HepG2 (cell line): Measurements from ENCODE around the gene NKX1-1.

Source experiments
- BRCA1 ChIP-seq: sonication (generic); formaldehyde crosslinking; IDR thresholded peaks from 2 replicates; pipeline ENCODE4 v1.4.0; 2020; ENCODE audit warnings: missing genetic modification reagents
- BRD4 ChIP-seq: sonication (generic); formaldehyde crosslinking; IDR thresholded peaks from 2 replicates; pipeline ENCODE4 v1.4.0; 2020; ENCODE audit warnings: missing genetic modification reagents
- MAX ChIP-seq: IDR thresholded peaks from 2 replicates; pipeline ENCODE4 v1.6.1; 2012; ENCODE audit warnings: inconsistent platforms
- POLR2A ChIP-seq, 2 experiments: IDR thresholded peaks; 2 replicates each; pipeline ENCODE4 v1.6.1; 2011; ENCODE audit warnings: low read depth in 2 of 2, low read length in 2 of 2, mild to moderate bottlenecking in 1 of 2, moderate library complexity in 1 of 2; ENCODE audit not compliant: insufficient read depth in 1 of 2
- SIX4 ChIP-seq: sonication (generic); formaldehyde crosslinking; IDR thresholded peaks from 2 replicates; pipeline ENCODE4 v1.4.0; 2020; ENCODE audit warnings: missing genetic modification reagents
- ZNF121 ChIP-seq: sonication (generic); formaldehyde crosslinking; IDR thresholded peaks from 2 replicates; pipeline ENCODE4 v1.5.0; 2020; ENCODE audit warnings: mild to moderate bottlenecking, missing genetic modification reagents
- ZNF761 ChIP-seq: sonication (generic); formaldehyde crosslinking; conservative IDR thresholded peaks from 2 replicates; pipeline ENCODE4 v1.4.0; 2020; ENCODE audit warnings: mild to moderate bottlenecking, missing genetic modification reagents
- ZNF841 ChIP-seq: sonication (generic); formaldehyde crosslinking; IDR thresholded peaks from 2 replicates; pipeline ENCODE4 v1.8.1; 2023; ENCODE audit warnings: missing genetic modification reagents, borderline replicate concordance

GRCh38 chr4:1377606-1378261, 28.5 kb downstream of the NKX1-1 start:
- TF ChIP-seq MAX (no peak), ZNF841 (CRISPR knock-in tag) (no peak), BRD4 (CRISPR knock-in tag) (no peak), SIX4 (CRISPR knock-in tag) (no peak), POLR2A (IDR thresholded peaks at IDR 0.05; ENCODE audit: insufficient read depth in 1 of 2, low read depth in 2 of 2, low read length in 2 of 2) (no peak), BRCA1 (no peak), ZNF121 (CRISPR knock-in tag) (no peak), ZNF761 (CRISPR knock-in tag) (no peak)
